ENCODE results near the gene TRAM2.

Gene TRAM2

GRCh38 chr6:52546192-52546591 lies 30.7 kb downstream of the TRAM2 start:
- H3K4me3 ChIP-seq (ENCODE audit: low read depth in 1 of 2, low read length in 1 of 2) = no peak overlapping the region
- peaks cover 8 to 9% of the 10 kb centered on the region in 2 experiments for H3K4me1 ChIP-seq (ENCODE audit: control insufficient read depth in 1 of 2, insufficient read depth in 1 of 2, low read depth in 1 of 2, low read length in 1 of 2)
- H3K27me3 ChIP-seq = no peaks in the 10 kb centered on the region
- no peaks in the 10 kb centered on the region for H3K36me3 ChIP-seq
- no peak overlapping the region for H3K27ac ChIP-seq
- H3K9me3 ChIP-seq = no peaks in the 10 kb centered on the region
- TF ChIP-seq, protein P1, sequence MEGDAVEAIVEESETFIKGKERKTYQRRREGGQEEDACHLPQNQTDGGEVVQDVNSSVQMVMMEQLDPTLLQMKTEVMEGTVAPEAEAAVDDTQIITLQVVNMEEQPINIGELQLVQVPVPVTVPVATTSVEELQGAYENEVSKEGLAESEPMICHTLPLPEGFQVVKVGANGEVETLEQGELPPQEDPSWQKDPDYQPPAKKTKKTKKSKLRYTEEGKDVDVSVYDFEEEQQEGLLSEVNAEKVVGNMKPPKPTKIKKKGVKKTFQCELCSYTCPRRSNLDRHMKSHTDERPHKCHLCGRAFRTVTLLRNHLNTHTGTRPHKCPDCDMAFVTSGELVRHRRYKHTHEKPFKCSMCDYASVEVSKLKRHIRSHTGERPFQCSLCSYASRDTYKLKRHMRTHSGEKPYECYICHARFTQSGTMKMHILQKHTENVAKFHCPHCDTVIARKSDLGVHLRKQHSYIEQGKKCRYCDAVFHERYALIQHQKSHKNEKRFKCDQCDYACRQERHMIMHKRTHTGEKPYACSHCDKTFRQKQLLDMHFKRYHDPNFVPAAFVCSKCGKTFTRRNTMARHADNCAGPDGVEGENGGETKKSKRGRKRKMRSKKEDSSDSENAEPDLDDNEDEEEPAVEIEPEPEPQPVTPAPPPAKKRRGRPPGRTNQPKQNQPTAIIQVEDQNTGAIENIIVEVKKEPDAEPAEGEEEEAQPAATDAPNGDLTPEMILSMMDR (IDR thresholded peaks at IDR 0.05) = no peak

GRCh38 chr6:52545406-52546119 lies 31.3 kb downstream of the TRAM2 start:
- no peaks in the 10 kb centered on the region for H3K9me3 ChIP-seq
- H3K27me3 ChIP-seq = no peaks in the 10 kb centered on the region
- no peak overlapping the region for H3K27ac ChIP-seq
- TF ChIP-seq, protein P1 (IDR thresholded peaks at IDR 0.05) = no peak
- H3K36me3 ChIP-seq = no peaks in the 10 kb centered on the region
- H3K4me3 ChIP-seq (ENCODE audit: low read depth in 1 of 2, low read length in 1 of 2) = no peak overlapping the region
- peaks cover 8 to 9% of the 10 kb centered on the region in 2 experiments for H3K4me1 ChIP-seq (ENCODE audit: control insufficient read depth in 1 of 2, insufficient read depth in 1 of 2, low read depth in 1 of 2, low read length in 1 of 2)

DNA sequence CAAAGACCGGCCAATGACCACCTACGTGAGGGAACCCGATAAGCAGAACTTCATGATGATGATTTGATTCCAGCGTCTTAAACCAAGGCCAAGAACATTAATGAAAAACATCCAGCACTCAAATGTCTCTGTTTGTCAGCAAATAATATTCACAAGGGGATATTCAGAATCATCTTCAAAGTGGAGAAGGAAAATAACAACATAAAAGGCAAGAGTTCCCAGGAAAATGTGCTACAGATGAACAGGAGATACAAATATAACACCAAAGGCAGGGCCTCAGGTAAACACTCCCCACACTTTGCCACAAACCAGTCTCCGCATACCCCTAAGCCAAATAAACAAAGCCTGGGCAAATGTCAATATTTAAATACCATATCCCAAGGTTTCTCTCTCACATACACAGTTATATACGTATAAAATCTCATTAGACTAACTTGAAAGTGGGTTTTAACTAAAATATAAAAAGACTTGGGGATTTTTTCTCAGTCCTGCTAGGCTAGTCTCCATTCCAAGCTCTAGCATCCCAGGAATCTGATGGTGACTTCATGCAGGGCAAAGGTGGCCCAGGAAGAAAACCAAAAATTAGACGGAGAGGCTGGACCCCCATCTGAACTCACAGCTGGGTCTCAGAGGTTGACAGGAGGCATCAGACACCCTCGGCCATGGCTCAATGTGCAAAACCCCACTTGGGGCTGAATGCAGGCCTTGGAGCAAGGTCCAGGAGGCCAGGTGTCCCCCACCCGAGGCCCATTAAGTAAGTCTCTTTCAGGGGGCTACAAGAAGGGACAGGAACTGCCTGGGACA lies 32.1 kb downstream of the TRAM2 start:
- H3K4me3 ChIP-seq (ENCODE audit: low read depth in 1 of 2, low read length in 1 of 2) = no peak overlapping the region
- H3K27ac ChIP-seq = no peak overlapping the region
- no peaks in the 10 kb centered on the region for H3K27me3 ChIP-seq
- TF ChIP-seq, protein P1 (IDR thresholded peaks at IDR 0.05) = no peak
- peaks cover 8 to 9% of the 10 kb centered on the region in 2 experiments for H3K4me1 ChIP-seq (ENCODE audit: control insufficient read depth in 1 of 2, insufficient read depth in 1 of 2, low read depth in 1 of 2, low read length in 1 of 2)
- H3K36me3 ChIP-seq = no peaks in the 10 kb centered on the region
- H3K9me3 ChIP-seq = no peaks in the 10 kb centered on the region

GRCh38 chr6:52543729-52544601 lies 32.9 kb downstream of the TRAM2 start:
- Histone ChIP-seq H3K9me3 (no peaks in the 10 kb centered on the region), H3K27ac (no peak overlapping the region), H3K4me3 (ENCODE audit: low read depth in 1 of 2, low read length in 1 of 2) (no peak overlapping the region), H3K36me3 (no peaks in the 10 kb centered on the region), H3K4me1 (ENCODE audit: control insufficient read depth in 1 of 2, insufficient read depth in 1 of 2, low read depth in 1 of 2, low read length in 1 of 2) (peaks cover 8 to 9% of the 10 kb centered on the region in 2 experiments), H3K27me3 (no peaks in the 10 kb centered on the region)
- TF ChIP-seq, protein P1 (IDR thresholded peaks at IDR 0.05) = no peak

DNA sequence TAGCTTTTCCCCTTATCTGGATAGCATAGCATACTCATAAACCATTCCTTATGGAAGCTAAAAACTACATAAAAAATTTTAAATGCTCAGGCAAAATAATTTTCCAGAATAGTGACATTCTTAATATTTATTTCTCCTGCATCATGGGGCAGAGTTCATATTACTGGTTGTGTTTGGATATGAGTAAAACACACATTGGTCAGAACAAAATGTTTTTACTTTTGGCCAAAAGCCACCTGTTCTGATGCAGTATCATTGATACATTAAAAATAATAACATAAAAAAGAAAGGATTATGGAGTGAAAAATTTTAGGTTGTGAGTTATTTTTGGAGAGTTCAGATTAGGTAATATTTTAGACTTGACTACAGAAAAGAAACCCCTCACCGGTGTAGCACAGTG lies 33.6 kb downstream of the TRAM2 start:
- no peak overlapping the region for H3K27ac ChIP-seq
- H3K36me3 ChIP-seq = no peaks in the 10 kb centered on the region
- peaks cover 5 to 6% of the 10 kb centered on the region in 2 experiments for H3K4me1 ChIP-seq (ENCODE audit: control insufficient read depth in 1 of 2, insufficient read depth in 1 of 2, low read depth in 1 of 2, low read length in 1 of 2)
- TF ChIP-seq, protein P1 (IDR thresholded peaks at IDR 0.05) = no peak
- no peak overlapping the region for H3K4me3 ChIP-seq (ENCODE audit: low read depth in 1 of 2, low read length in 1 of 2)
- H3K27me3 ChIP-seq = no peaks in the 10 kb centered on the region
- H3K9me3 ChIP-seq = no peaks in the 10 kb centered on the region

All from neutrophil (primary cell).